H9 (cell line): ENCODE measurements around the gene ZNF407. TPM values are rescaled to one million over a fixed set of nuclear protein-coding genes. Genes with fewer than 3 reads are reported as not detected.

Source experiments
- DNase-seq: peaks from one replicate; pipeline ENCODE4 v3.0.0-alpha.2; 2017
- H2AFZ ChIP-seq: one replicate; pipeline ENCODE4 v1.6.1; 2013; ENCODE audit warnings: mild to moderate bottlenecking, low read length, control low read depth, moderate library complexity
- H2AK5ac ChIP-seq: 2 replicates; pipeline ENCODE4 v1.6.1; 2013; ENCODE audit warnings: low read length, control low read depth, mixed read lengths; ENCODE audit not compliant: insufficient read length
- H2BK120ac ChIP-seq: one replicate; pipeline ENCODE4 v1.6.1; 2013; ENCODE audit warnings: low read depth, mild to moderate bottlenecking, low read length, control low read depth, inconsistent platforms; ENCODE audit not compliant: poor library complexity, severe bottlenecking
- H2BK12ac ChIP-seq: 2 replicates; pipeline ENCODE4 v1.6.1; 2013; ENCODE audit warnings: low read length, control low read depth, mixed read lengths, low read depth; ENCODE audit not compliant: insufficient read length
- H2BK15ac ChIP-seq: 2 replicates; pipeline ENCODE4 v1.6.1; 2013; ENCODE audit warnings: low read depth, low read length, control low read depth
- H2BK20ac ChIP-seq: one replicate; pipeline ENCODE4 v1.6.1; 2013; ENCODE audit warnings: low read depth, mild to moderate bottlenecking, low read length, control low read depth, inconsistent platforms; ENCODE audit not compliant: poor library complexity, severe bottlenecking
- H2BK5ac ChIP-seq: 2 replicates; pipeline ENCODE4 v1.6.1; 2013; ENCODE audit warnings: low read length, control low read depth, mixed read lengths; ENCODE audit not compliant: insufficient read length
- H3K14ac ChIP-seq: 2 replicates; pipeline ENCODE4 v1.6.1; 2013; ENCODE audit warnings: low read length, control low read depth; ENCODE audit not compliant: insufficient read depth
- H3K18ac ChIP-seq: 2 replicates; pipeline ENCODE4 v1.6.1; 2013; ENCODE audit warnings: low read depth, mild to moderate bottlenecking, mixed read lengths, low read length, control low read depth; ENCODE audit not compliant: insufficient read length
- H3K23ac ChIP-seq: 2 replicates; pipeline ENCODE4 v1.6.1; 2013; ENCODE audit warnings: low read length, control low read depth, mixed read lengths, low read depth; ENCODE audit not compliant: insufficient read length
- H3K23me2 ChIP-seq: 2 replicates; pipeline ENCODE4 v1.6.1; 2013; ENCODE audit warnings: low read depth, mild to moderate bottlenecking, mixed read lengths, low read length, control low read depth; ENCODE audit not compliant: insufficient read length, poor library complexity, severe bottlenecking
- H3K27ac ChIP-seq: 2 replicates; pipeline ENCODE4 v1.5.1; 2013; ENCODE audit warnings: low read length, control low read depth, mixed read lengths, low read depth; ENCODE audit not compliant: insufficient read length
- H3K27me3 ChIP-seq: 2 replicates; pipeline ENCODE4 v1.6.1; 2013; ENCODE audit warnings: low read length, control low read depth, inconsistent platforms; ENCODE audit not compliant: insufficient read depth
- H3K4ac ChIP-seq: 2 replicates; pipeline ENCODE4 v1.6.1; 2013; ENCODE audit warnings: low read depth, mild to moderate bottlenecking, control low read depth, inconsistent platforms, low read length, moderate library complexity
- H3K4me1 ChIP-seq: 2 replicates; pipeline ENCODE4 v1.6.1; 2013; ENCODE audit warnings: low read length, control low read depth, inconsistent platforms; ENCODE audit not compliant: insufficient read depth
- H3K4me2 ChIP-seq: 2 replicates; pipeline ENCODE4 v1.6.1; 2013; ENCODE audit warnings: low read length, control low read depth, mixed read lengths; ENCODE audit not compliant: insufficient read length, insufficient read depth
- H3K56ac ChIP-seq: 2 replicates; pipeline ENCODE4 v1.6.1; 2013; ENCODE audit warnings: low read depth, mild to moderate bottlenecking, mixed read lengths, low read length, control low read depth; ENCODE audit not compliant: insufficient read length
- H3K79me1 ChIP-seq: 2 replicates; pipeline ENCODE4 v1.6.1; 2013; ENCODE audit warnings: low read depth, mild to moderate bottlenecking, moderate library complexity, low read length, control low read depth, inconsistent platforms; ENCODE audit not compliant: insufficient read depth, poor library complexity, severe bottlenecking
- H3K79me2 ChIP-seq: 2 replicates; pipeline ENCODE4 v1.6.1; 2013; ENCODE audit warnings: low read length, control low read depth, inconsistent platforms; ENCODE audit not compliant: insufficient read depth
- H3K9ac ChIP-seq: 2 replicates; pipeline ENCODE4 v1.6.1; 2013; ENCODE audit warnings: low read length, control low read depth, mixed read lengths; ENCODE audit not compliant: insufficient read length; ENCODE audit errors: extremely low read depth
- H3K9me3 ChIP-seq: one replicate; pipeline ENCODE4 v1.6.1; 2013; ENCODE audit warnings: low read depth, low read length, inconsistent platforms; ENCODE audit not compliant: control insufficient read depth
- H3T11ph ChIP-seq: one replicate; pipeline ENCODE4 v1.6.1; 2013; ENCODE audit warnings: mild to moderate bottlenecking, low read length, control low read depth, inconsistent platforms
- H4K20me1 ChIP-seq: one replicate; pipeline ENCODE4 v1.6.1; 2013; ENCODE audit not compliant: control insufficient read depth, insufficient read length, insufficient read depth
- H4K5ac ChIP-seq: 2 replicates; pipeline ENCODE4 v1.6.1; 2013; ENCODE audit warnings: low read depth, mild to moderate bottlenecking, mixed read lengths, low read length, control low read depth; ENCODE audit not compliant: insufficient read length
- H4K8ac ChIP-seq: replicated peaks from 2 replicates; pipeline ENCODE4 v1.6.1; 2013; ENCODE audit warnings: low read length, control low read depth, mixed read lengths, low read depth; ENCODE audit not compliant: insufficient read length
- H4K91ac ChIP-seq: 2 replicates; pipeline ENCODE4 v1.6.1; 2013; ENCODE audit warnings: low read depth, mild to moderate bottlenecking, moderate library complexity, mixed read lengths, low read length, control low read depth; ENCODE audit not compliant: insufficient read length
- H3K27ac Mint-ChIP-seq, 3 experiments: 2 replicates in 2 of 3; 3 replicates in 1 of 3; pipeline ENCODE4 v1.8.0; 2020 to 2021; ENCODE audit warnings: mixed read lengths in 3 of 3, mild to moderate bottlenecking in 1 of 3, moderate library complexity in 1 of 3
- H3K27me3 Mint-ChIP-seq: 2 replicates; pipeline ENCODE4 v1.8.0; 2021; ENCODE audit warnings: low read depth, mild to moderate bottlenecking, moderate library complexity, mixed read lengths
- H3K36me3 Mint-ChIP-seq, 3 experiments: 2 replicates in 2 of 3; 3 replicates in 1 of 3; pipeline ENCODE4 v1.8.0; 2020 to 2021; ENCODE audit warnings: low read depth in 3 of 3, mixed read lengths in 3 of 3; ENCODE audit not compliant: insufficient read depth in 1 of 3
- H3K4me1 Mint-ChIP-seq, 2 experiments: 2 replicates each; pipeline ENCODE4 v1.8.0; 2020; ENCODE audit warnings: mixed read lengths in 2 of 2
- H3K4me3 Mint-ChIP-seq, 2 experiments: 2 replicates in 1 of 2; 3 replicates in 1 of 2; pipeline ENCODE4 v1.8.0; 2020 to 2021; ENCODE audit warnings: mild to moderate bottlenecking in 2 of 2, mixed read lengths in 2 of 2, moderate library complexity in 1 of 2
- H3K9me3 Mint-ChIP-seq, 2 experiments: 2 replicates in 1 of 2; 3 replicates in 1 of 2; pipeline ENCODE4 v1.8.0; 2020; ENCODE audit warnings: mild to moderate bottlenecking in 2 of 2, mixed read lengths in 2 of 2, moderate library complexity in 1 of 2
- total RNA-seq: library from RNA; stranded (reverse); gene quantifications from 2 replicates; pipeline ENCODE4 v1.2.1, GENCODE V29; 2021
- TF ChIP-seq, protein P1 (sequence below): fragments of 200-600 bp; sonication (generic); conservative IDR thresholded peaks from 3 replicates; pipeline ENCODE4 v1.8.0; 2021; ENCODE audit warnings: antibody characterized with exemption, mild to moderate bottlenecking

ZNF407 gene
- total RNA-seq, 1 experiment from 2014 or later = 8.7 TPM

DNA sequence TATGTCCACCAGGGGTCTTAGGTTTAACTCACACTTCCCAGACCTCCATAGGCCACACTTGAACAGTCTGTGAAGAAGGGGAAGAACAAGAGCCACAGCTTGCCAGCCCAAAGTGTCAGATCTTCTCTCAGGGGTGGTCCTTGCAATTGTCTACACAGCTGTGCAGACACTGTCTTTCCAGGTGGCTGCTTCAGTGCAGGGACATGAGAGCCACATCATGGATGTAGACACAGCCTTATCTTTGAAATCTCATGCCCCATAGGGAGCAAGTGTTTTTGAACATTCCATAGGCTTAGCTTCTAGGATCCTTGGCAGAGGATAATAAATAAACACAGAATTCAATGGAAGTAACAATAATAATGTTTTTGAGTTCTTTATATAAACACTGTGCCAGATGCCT lies 6.7 kb downstream of the ZNF407 start:
- Histone ChIP-seq H3T11ph (no peak overlapping the region), H3K14ac (no peak overlapping the region), H2BK15ac (no peak overlapping the region), H3K9ac (no peak overlapping the region), H2BK120ac (no peak overlapping the region), H3K27ac (no peak overlapping the region), H4K5ac (no peak overlapping the region), H3K4ac (no peak overlapping the region), H3K23me2 (no peaks in the 10 kb centered on the region), H3K4me2 (no peak overlapping the region), H3K27me3 (no peaks in the 10 kb centered on the region), H3K79me1 (no peaks in the 10 kb centered on the region), H2AK5ac (no peak overlapping the region), H3K23ac (no peak overlapping the region), H3K4me1 (no peaks in the 10 kb centered on the region), H4K20me1 (no peaks in the 10 kb centered on the region), H4K91ac (no peak overlapping the region), H2BK5ac (no peak overlapping the region), H2BK12ac (no peak overlapping the region), H2AFZ (no peak overlapping the region), H3K79me2 (peaks cover 4% of the 10 kb centered on the region; the same call in 1 of the 2 replicates), H3K56ac (no peak overlapping the region), H2BK20ac (no peak overlapping the region), H4K8ac (no peak overlapping the region), H3K9me3 (no peaks in the 10 kb centered on the region), H3K18ac (no peak overlapping the region)
- Mint-ChIP-seq H3K4me1 (peaks cover 0 to 6% of the 10 kb centered on the region in 2 experiments; a peak in 2 of 4 replicates), H3K36me3 (no peaks in the 10 kb centered on the region; a peak in 1 of 7 replicates), H3K4me3 (no peak overlapping the region), H3K27ac (no peak overlapping the region), H3K27me3 (no peaks in the 10 kb centered on the region; the same call in 1 of the 2 replicates), H3K9me3 (no peaks in the 10 kb centered on the region; a peak in 1 of 5 replicates)
- TF ChIP-seq, protein P1, sequence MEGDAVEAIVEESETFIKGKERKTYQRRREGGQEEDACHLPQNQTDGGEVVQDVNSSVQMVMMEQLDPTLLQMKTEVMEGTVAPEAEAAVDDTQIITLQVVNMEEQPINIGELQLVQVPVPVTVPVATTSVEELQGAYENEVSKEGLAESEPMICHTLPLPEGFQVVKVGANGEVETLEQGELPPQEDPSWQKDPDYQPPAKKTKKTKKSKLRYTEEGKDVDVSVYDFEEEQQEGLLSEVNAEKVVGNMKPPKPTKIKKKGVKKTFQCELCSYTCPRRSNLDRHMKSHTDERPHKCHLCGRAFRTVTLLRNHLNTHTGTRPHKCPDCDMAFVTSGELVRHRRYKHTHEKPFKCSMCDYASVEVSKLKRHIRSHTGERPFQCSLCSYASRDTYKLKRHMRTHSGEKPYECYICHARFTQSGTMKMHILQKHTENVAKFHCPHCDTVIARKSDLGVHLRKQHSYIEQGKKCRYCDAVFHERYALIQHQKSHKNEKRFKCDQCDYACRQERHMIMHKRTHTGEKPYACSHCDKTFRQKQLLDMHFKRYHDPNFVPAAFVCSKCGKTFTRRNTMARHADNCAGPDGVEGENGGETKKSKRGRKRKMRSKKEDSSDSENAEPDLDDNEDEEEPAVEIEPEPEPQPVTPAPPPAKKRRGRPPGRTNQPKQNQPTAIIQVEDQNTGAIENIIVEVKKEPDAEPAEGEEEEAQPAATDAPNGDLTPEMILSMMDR = no peak
- DNase-seq = no peak
